ENCODE data around the gene LRRC7.
"Not testable (repeated sequence)": the region's sequence is repeated elsewhere in the genome, so short reads cannot be mapped to it uniquely, and the experiment has no call there.

The LRRC7 gene

DNA sequence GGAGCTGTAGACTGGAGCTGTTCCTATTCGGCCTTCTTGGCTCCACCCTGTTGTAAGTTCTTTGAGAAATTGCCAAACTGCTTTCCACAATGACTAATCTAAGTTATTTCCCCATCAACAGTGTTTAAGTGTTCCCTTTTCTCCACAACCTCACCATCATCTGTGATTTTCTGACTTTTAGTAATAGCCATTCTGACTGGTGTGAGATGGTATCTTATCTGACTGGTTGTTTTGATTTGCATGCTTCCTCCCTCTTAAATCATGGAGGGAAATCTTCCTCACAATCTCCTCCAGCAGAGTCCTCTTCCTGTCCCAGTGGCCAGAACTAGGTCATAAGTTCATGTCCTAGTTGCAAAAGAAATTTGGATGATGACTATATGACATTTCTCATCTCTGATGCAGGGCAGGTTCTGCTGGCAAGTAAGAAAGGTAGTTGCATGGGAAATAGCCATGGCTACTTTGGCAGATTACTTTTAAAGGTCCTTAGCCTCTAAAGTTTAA lies 343.6 kb downstream of the LRRC7 start:
- no peak for DNase-seq

- no peak for DNase-seq
Observed at GRCh38 chr1:69913977-69914376, 346.3 kb downstream of the LRRC7 start.

DNA sequence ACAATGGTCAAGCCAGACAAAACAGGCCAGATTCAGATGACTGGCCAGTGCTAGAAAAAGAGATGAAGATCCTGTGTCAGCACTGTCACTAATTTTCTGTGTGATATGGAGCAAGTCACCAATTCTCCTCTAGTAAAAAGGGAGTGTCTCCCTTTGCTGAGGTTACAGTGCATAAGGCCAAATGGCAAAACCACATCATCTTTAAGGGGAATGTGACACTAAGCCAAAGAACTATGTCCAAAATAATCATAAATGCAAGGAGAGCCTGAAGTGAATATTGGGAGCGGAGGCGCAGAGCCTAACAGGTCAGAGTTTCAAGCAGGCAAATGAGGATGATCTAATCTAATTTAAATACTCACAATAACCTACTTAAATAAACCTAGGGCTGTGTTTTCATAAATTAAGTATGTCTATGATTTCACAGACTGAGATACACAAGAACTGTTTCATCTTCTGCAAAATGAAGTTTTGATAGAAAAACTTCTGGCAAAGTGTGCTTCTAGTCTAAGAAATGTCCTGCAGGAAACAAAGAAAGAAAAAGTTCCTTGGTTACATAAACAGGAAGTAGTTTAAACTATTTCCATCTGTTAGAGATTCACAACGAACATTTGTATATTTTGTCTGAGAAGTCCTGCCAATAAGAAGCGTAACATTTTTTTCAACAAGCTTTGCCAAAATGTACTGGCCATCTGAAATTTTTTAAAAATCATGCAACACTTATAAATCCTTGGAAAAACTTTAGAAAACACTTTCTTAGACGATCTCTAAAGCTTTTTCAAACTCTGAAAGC lies 347.4 kb downstream of the LRRC7 start:
- DNase-seq = no peak

DNA sequence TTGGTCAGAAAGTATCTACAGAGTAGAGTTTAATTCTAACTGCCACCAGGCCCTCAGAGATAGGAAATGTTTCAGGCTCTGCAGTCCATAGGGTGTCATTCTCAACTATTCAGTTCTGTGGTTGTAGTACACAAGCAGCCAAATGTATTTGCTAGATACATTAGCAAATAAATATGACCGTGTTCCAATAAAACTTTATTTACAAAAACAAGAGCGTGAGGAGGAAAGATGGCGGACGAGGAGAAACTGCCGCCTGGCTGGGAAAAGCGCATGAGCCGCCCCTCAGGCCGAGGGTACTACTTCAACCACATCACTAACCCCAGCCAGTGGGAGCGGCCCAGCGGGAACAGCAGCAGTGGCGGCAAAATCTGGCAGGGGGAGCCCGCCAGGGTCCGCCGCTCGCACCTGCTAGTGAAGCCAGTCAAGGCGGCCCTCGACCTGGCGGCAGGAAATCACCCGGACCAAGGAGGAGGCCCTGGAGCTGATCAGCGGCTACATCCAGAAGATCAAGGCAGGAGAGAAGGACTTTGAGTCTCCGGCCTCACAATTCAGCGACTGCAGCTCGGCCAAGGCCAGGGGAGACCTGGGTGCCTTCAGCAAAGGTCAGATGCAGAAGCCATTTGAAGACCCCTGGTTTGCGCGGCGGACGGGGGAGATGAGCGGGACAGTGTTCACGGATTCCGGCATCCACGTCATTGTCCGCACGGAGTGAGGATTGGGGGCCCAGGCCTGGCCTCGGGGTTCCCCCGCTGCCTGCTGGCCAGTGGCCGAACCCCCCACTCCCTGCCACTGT lies 351.6 kb downstream of the LRRC7 start:
- no peak for DNase-seq

DNA sequence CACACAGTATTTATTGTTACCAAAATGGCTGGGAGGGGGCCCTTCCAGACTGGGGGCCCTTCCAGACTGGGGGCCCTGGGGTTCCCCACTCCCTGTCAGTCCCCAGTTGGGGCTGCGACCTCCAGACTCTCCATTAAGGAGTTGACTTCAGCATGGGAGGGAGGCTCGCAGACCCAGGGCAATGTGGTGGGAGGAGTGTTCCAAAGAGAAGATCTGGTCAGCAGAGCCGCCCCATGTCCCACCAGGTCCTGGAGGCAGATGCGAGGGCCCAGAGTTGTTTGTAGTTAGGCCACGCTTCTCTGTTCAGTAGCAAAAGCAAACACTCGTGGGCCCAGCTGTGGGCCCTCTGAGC lies 352.2 kb downstream of the LRRC7 start:
- no peak for DNase-seq

DNA sequence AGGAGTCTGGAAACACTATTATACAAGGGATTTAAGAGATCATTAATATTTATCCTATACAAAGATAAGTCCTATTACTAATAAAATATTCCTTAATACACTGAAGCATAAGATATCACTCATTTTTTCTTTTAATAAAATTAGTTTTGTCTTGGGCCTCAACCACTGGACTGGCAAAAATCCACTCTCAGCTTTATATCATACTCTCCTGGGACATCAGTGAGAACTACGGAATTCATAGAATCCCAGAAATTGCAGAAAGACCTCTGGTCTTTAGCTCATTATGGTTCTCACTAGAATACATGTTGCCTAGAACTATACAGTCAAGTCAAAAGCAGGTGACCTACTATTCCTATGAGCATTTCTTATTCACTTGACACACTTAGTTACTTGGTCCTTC lies 352.7 kb downstream of the LRRC7 start:
- no peak for DNase-seq

- no peak for DNase-seq
Observed at GRCh38 chr1:69921486-69921885, 353.8 kb downstream of the LRRC7 start.

- DNase-seq = not testable (repeated sequence)
Observed at GRCh38 chr1:69928234-69928633, 360.5 kb downstream of the LRRC7 start.

DNA sequence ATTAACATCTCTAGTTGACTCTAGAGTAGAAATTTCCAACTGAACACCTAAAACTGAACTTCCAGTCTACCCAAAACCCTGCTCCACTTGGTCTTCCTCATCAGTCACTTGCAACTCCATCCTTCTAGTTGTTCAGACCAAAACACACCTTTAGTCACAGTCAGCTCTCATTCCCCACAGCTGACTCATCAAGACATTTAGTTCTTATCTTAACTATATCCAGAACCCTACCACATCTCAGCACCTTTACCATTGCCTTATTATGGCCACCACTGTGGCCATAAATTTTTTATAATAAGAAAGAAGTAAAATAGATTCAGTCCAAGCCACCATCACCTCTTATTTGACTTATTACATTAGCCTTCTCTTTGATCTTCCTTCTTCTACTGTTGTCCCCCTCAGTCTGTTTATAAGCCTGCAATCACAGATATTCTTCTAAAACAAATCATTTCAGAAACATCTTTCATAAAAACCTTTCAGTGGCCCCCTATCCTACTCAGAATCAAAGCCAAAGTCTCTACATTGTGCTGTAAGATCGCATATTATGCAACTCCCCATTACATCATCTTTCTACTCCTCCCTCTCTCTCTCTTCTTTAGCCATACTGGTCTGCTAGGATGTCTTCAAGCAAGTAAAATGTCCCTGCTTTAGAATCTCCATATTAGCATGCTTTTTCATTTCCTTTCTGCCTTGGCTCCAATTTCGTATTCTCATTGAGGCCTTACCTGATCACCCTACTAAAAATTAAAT lies 361.8 kb downstream of the LRRC7 start:
- DNase-seq = no peak

GRCh38 chr1:69930396-69930795 lies 362.7 kb downstream of the LRRC7 start:
- DNase-seq = no peak

DNA sequence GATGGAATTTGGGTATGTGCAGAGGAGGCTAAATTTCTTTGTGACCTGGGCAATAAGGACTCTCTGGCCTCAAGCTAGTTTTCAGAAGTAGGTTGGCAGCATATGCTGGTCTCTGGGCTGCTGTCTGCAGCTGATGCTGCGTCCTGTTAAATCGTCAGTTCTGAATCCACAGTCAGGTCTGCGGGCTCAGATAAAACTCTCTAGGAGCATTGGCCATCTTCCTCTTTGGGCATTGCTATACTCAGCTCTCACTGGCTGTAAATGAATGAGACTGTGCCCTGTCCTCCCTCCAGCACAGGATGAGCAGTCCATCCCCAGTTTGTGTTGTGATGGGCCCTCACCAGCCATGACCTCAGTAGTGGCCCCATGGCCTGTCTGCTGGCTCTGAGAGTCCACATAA lies 365.0 kb downstream of the LRRC7 start:
- DNase-seq = no peak

DNA sequence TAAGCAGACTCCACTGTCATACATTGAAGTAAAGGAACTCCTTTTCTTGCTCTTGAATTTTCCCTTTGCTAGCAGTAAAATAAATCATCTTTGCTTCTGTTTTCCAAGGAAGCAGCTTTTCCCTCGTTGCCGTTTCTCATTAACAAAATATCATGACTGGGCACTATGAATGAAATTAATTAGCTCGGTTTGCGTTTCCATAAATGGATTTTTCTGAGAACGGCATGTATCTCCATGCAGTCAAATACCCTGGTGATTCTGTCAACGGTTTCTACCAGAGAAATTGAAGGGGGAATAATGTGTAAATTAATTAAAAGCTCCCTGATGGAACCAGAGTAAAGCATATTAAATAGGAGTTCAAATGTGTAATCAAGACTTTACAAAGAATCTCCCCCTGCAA lies 372.5 kb downstream of the LRRC7 start:
- DNase-seq = no peak

GRCh38 chr1:69940816-69941215 lies 373.1 kb downstream of the LRRC7 start:
- no peak for DNase-seq

DNA sequence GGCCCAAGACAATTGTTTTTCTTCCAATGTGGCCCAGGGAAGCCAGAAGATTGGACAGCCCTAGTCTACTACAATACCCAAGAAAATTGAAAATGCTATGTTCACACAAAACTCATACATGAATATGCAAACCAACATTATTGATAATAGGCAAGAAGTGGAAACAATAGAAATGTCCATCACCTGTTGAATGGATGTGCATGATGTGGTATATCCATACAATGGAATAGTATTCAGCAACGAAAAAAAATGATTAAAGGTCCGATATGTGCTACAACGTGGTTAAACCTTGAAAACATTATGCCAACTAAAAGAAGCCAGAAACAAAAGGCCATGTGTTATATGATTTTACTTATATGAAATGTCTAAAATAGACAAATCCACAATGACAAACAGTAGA lies 375.3 kb downstream of the LRRC7 start:
- no peak for DNase-seq

GRCh38 chr1:69946935-69947334 lies 379.2 kb downstream of the LRRC7 start:
- DNase-seq = no peak

- peak; percentile 63 for DNase-seq
Observed at GRCh38 chr1:69947837-69948236, 380.1 kb downstream of the LRRC7 start.

GRCh38 chr1:69952676-69953075 lies 385.0 kb downstream of the LRRC7 start:
- DNase-seq = no peak

DNA sequence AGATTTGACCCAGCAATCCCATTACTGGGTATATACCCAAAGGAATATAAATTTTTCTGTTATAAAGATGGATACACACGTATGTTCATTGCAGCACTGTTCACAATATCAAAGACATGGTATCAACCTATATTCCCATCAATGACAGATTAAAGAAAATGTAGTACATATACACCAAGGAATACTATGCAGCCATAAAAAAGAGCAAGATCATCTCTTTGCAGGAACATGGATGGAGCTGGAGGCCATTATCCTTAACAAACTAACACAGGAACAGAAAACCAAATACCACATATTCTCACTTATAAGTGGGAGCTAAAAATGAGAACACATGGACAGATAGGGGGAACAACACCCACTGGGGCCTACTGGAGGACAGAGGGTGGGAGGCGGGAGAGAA lies 394.7 kb downstream of the LRRC7 start:
- not testable (repeated sequence) for DNase-seq

GRCh38 chr1:69967245-69967766 lies 399.6 kb downstream of the LRRC7 start:
- no peak for DNase-seq

GRCh38 chr1:69976896-69977295 lies 409.2 kb downstream of the LRRC7 start:
- no peak for DNase-seq

DNA sequence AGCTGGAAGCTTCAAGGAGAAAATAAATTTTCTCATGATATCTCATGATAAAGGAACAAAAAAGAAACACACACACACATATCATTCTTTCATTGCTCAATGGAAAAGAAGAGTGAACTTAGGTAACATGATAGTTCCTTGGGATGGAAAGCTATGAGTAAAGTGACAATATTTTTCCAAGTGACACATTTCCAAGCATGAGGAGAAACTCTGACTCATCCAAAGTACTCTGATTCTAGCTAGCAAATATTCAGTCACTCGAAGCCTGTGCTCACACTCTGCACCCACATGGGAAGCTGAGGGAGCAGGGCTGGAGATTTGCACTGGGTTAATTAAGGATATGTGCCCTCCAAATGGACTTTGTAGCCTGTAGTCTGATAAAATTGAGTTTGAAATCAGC lies 415.3 kb downstream of the LRRC7 start:
- DNase-seq = peak; percentile 13

GRCh38 chr1:69985376-69985775 lies 417.7 kb downstream of the LRRC7 start:
- DNase-seq = no peak

- DNase-seq = no peak
Observed at GRCh38 chr1:69985901-69986439, 418.2 kb downstream of the LRRC7 start.

Measured in kidney glomerular epithelial cell (primary cell).